GM18505 (cell line): ENCODE results near the gene ORC3.
"Not testable (repeated sequence)": the region's sequence is repeated elsewhere in the genome, so short reads cannot be mapped to it uniquely, and the experiment has no call there.

Source experiments
- ATAC-seq: cut with Tn5 transposase; IDR thresholded peaks from one replicate; pipeline ENCODE4 v1.9.1; 2021; ENCODE audit not compliant: unreplicated experiment
- POLR2A ChIP-seq: IDR thresholded peaks from 4 replicates; pipeline ENCODE4 v1.6.1; 2011; ENCODE audit warnings: borderline replicate concordance; ENCODE audit not compliant: insufficient read depth, insufficient read length; ENCODE audit errors: extremely low read depth

The ORC3 gene

DNA sequence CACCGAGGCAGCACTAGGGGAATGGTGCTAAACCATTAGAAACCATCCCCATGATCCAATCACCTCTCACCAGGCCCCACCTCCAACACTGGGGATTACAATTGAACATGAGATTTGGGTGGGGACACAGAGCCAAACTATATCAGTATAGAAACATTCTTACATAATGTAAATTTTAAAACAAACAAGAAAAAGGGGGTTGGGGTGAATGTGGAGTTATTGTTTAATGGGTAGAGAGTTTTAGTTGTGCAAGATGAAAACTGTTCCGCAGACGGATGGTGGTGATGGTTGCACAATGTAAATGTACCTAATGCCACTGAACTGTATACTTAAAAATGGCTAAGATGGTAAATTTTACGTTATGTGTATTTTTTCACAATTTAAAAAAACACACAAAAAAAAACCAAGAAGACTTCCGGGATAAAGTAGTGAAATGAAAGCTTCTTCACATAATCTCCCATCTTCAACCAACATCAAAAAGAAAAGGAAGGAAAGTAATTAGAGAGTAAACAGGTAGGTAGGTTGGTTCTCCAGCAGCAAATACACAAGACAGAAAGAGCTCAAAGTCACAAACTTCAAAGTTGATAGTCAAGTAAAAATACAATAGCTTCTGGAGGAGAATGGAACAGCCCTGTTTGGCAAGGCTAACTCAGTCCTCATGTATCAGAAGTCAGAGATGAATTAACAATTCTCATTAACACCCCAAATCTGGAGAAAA, 16.5 kb upstream of the ORC3 start:
- TF ChIP-seq POLR2A, result no peak
- no peak for ATAC-seq

DNA sequence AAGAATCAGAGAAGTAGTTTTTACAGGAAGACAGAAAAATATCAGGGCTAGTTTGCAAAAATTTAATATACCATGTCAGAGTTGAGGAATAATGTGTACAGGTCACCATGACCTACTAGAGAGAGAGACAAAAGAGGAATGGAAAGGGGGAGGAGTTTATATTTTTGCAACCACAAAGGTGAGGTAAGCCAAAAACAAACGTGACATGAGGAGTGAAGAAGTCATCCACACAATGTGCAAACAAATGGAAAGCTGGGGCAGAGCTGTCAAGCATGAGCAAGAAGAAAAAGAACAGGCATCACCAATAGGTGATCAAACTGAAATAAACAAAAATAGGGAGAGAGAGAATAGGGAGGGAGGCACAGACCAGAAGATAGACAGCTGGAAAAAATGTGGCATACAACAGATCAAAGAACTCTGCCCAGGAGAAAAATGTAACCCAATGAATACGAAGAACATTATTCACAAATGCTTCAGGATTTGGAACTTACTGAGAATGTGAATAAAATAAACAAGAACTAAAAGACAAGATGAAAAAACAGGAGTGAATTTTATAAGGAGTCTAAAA, 15.6 kb upstream of the ORC3 start:
- no peak for TF ChIP-seq POLR2A

DNA sequence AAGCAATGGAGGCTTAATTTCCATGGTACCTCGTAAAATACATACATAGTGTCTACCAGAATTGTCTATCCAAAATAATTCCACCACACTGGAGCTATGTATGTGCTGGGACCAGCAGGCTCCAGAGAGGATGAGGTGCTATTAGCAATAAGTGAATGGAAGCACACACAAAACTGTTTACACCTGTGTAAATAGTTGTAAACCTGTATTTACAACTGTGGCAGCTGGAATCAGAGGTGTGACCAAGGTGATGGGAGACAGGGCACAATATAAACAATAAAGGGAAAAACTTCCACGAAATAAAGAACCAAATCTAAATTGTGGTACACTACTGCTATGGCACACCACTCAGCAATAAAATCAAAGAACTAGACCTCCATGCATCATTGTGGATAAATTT, 14.5 kb upstream of the ORC3 start:
- ATAC-seq, result no peak
- no peak for TF ChIP-seq POLR2A

More for the DNA sequence above, 15.6 kb upstream of the ORC3 start:
- ATAC-seq, result no peak

DNA sequence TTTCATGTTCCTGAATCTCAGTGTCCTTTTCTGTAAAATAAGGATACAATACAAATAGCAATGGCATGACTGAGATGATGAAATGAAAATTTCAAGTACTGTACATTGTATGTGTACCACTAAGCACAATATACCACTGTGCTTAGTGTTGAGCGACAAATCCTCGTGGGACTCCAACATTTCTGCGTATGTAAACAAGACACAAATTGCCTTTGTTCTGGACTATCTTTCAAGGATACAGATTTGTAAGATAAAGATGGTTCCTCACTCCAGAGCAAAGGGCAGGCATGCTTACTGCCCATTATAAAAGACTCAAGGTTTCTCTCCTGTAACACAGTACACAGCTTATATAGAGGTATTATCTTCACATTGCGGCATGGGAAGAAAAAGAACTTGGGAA, 6.1 kb upstream of the ORC3 start:
- no peak for TF ChIP-seq POLR2A
- ATAC-seq, result no peak

DNA sequence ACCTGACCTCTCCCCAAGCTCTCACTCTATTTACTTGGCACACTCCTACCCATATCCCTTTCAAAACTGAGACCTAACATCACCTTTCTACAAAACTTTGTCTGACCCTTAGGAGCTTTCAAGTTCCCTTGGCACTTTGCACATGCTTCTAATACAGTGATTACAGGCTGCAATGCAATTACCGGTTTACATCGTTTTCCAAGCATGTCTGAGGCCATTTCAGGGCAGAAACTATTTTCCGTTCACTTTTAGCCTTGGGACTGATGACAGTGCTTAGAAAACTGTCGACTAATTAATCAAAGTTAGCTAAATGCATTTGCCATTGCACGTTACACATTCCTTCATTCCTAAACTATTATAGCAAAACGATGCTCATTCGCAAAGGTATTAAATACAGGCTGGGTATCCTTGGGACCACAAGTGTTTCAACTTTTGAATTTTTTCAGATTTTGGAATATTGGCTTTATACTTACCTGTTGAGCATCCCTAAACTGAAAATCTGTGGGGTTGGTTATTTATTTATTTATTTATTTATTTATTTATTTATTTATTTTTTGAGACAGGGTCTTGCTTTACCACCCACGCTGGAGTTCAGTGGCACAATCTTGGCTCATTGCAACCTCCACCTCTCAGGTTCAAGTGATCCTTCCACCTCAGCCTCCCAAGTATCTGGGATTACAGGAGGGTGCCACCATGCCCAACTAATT, 3.4 kb upstream of the ORC3 start:
- no peak for TF ChIP-seq POLR2A
- no peak for ATAC-seq

DNA sequence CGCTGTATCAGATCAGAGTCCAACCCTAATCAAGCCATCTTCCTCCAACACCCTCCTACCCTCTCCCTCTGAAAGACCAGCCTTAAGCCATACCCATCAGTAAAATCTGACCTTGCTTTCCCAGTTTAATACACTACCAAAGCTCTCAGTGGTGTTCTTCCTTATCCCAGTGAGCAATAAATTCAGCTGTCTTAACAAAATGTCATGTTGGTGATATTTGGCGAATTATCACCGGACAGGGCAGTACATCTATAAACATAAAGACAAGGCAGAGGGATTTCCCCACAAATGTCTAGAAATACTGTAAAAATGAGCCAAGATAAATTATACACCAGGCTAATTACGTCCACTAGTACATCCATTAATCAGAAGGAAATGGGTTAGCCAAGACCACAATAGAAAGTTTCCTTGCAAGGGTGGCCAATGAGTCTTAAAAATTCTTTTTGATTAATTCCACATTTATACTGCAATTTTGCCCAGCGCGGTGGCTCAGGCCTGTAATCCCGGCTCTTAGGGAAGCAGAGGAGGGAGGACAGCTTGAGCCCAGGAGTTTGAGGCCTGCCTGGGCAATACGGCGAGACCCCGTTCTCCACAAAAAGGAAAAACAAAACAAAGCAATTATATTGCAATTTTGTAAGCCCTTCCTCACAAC, 1.1 kb upstream of the ORC3 start:
- no peak for TF ChIP-seq POLR2A
- no peak for ATAC-seq

DNA sequence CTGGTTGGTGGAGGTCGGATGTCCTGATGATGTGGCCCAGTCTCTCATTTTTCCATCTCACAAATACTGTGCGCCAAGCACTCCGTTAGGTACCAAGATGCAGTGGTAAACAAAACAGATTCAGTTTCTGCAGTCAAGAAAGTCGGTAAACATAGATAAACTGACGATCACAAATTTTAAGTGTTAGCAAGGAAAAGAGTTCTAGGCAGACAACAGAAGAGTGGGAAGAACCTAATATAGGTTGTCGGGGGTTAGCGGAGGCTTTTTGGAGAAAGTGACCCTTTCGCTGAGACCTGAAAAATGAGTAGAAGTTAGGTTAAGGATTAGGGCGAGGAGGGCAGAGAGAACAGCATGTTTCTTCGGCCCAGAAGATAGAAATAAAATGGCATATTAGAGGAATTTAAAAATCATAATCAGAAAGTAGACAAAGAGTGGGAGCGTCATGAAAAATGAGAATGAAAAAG, 514 bp downstream of the ORC3 start:
- ATAC-seq, result no peak
- TF ChIP-seq POLR2A, result no peak

DNA sequence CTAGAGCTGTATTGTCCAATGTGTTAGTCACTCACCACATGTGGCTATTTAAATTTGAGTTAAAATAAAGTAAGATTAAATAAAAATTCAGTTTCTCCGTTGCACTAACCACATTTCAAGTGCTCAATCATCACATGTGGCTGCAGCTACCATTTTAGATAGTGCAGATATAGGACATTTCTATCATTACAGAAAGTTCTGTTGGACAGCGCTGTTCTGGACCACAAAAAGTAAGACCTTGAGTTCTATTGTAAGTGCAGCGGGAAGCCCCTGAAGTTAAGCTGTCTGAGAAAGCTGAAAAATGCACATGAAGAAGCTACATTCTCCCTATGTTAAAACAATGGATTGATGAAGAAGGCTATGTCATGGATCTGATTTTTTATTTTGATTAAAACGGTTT, 1.1 kb downstream of the ORC3 start:
- no peak for ATAC-seq
- TF ChIP-seq POLR2A, result no peak

DNA sequence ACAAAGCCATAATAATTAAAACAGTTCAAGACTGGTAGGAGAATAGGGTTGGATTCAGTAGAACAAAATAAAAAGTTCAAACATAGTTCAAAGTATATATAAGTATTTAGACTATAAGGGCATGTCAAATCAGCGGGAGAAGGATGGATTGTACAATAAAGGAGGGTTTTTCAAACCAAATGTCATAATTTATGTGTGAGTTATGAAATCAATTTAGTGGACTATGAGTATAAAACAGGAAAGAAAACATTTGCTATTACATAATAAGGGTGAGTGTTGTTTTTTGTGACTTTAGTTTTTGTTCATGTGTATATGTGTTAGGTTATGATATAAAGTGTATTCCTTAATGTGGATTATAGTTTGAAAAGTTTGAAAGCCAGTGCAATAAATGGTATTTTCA, 10.6 kb downstream of the ORC3 start:
- no peak for ATAC-seq

DNA sequence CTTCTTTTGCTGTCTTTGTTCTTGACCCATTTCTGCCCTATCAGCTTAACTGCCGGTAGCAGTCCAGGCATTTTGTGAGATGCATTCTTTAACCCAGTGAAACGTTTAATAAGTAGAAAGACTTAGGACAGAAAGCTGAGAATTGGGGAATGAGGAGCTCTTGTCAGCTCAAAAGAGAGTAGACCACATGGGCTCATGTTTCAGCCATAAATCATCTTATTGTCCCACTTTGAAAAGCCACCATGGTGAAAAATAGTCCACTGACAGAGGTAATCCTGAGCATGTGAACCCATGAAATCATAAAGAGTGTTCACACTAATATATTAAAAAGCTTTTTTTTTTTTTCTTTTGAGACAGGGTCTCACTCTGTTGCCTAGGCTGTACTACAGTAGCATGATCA, 16.3 kb downstream of the ORC3 start:
- TF ChIP-seq POLR2A, result no peak
- no peak for ATAC-seq

More for the DNA sequence above, 10.6 kb downstream of the ORC3 start:
- no peak for TF ChIP-seq POLR2A

DNA sequence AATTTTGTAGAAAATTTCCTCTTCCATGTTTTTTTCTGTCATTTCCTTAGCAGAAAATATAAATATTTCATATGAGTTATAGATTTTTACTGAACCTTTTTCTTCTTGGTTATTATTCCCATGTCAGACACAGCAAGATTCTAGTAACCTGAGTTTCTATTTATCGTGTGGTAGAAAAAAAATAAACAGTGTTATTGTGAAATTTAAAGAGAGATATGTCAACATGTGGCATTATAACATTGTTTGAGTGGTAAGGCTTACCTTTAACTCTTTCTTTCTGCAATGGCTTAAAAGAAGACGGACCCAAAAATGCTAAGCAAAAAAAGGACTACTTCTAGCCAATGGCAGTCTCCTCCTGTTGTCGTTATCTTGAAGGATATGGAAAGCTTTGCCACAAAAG, 18.9 kb downstream of the ORC3 start:
- ATAC-seq, result no peak
- no peak for TF ChIP-seq POLR2A

DNA sequence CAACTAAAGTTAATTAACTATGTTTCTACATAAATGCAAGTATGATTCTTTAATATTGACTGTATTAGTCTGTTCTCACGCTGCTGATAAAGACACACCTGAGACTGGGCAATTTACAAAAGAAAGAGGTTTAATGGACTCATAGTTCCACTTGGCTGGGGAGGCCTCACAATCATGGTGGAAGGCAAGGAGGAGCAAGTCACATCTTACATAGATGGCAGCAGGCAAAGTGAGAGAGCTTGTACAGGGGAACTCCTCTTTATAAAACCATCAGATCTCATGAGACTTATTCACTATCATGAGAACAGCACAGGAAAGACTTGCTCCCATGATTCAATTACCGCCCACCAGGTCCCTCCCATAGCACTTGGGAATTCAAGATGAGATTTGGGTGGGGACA, 23.1 kb downstream of the ORC3 start:
- ATAC-seq, result not testable (repeated sequence)

DNA sequence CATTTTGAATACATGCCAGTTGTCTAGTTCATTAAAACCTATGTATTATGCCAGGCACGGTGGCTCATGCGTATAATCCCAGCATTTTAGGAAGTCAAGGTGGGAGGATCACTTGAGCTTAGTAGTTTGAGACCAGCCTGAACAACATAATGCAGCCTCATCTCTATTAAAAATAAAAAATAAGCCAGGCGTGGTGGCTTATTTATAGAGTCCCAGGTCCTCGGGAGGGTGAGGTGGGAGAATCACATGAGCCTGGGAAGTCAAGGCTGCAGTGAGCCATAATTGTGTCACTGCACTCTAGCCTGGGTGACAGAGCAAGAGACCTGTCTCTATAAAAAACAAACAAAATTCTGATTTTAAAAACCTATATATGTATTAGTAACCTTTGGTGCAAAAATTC, 27.5 kb downstream of the ORC3 start:
- ATAC-seq, result no peak
- no peak for TF ChIP-seq POLR2A

DNA sequence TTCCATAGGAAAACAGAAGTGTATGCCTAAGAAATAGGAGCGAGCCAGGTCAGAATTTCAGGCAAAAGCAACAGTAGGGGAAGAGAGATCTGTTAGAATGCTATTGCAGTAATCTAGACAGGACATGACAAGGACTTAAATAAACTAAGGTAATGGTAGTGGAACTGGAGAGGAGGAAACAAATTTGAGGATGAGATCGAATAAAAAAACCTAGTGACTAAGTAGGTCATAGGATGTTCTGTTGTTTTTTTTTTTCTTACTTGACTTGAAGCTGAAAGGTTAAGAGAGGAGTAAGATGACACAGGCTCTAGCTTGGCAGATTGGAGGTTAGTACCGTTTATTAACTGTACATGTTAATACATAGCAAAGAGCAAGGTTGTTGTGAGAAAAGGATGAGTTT, 28.6 kb downstream of the ORC3 start:
- ATAC-seq, result no peak

More for the DNA sequence above, 28.6 kb downstream of the ORC3 start:
- TF ChIP-seq POLR2A, result no peak
